Activated T-cell treated with anti-CD3 and anti-CD28 coated beads, Interleukin-2, amount 50 U/mL, for 24 hours (primary cell): Measurements from ENCODE around the gene RTN4R.
A peak's percentile ranks its signal among the peaks of the same experiment; 100 is the strongest.

ENCODE experiments used
- DNase-seq: peaks from one replicate; pipeline ENCODE4 v3.0.0-alpha.2; 2020
- H3K27ac Mint-ChIP-seq: 2 replicates; pipeline ENCODE4 v1.8.0; 2020; ENCODE audit warnings: mild to moderate bottlenecking, mixed read lengths
- H3K27me3 Mint-ChIP-seq: 2 replicates; pipeline ENCODE4 v1.8.0; 2020; ENCODE audit warnings: mixed read lengths
- H3K36me3 Mint-ChIP-seq: 2 replicates; pipeline ENCODE4 v1.8.0; 2020; ENCODE audit warnings: low read depth, mixed read lengths
- H3K4me1 Mint-ChIP-seq: 2 replicates; pipeline ENCODE4 v1.8.0; 2020; ENCODE audit warnings: low read depth, mixed read lengths
- H3K4me3 Mint-ChIP-seq: 2 replicates; pipeline ENCODE4 v1.8.0; 2020; ENCODE audit warnings: mild to moderate bottlenecking, moderate library complexity, mixed read lengths
- H3K9me3 Mint-ChIP-seq: 2 replicates; pipeline ENCODE4 v1.8.0; 2020; ENCODE audit warnings: mixed read lengths

RTN4R gene

DNA sequence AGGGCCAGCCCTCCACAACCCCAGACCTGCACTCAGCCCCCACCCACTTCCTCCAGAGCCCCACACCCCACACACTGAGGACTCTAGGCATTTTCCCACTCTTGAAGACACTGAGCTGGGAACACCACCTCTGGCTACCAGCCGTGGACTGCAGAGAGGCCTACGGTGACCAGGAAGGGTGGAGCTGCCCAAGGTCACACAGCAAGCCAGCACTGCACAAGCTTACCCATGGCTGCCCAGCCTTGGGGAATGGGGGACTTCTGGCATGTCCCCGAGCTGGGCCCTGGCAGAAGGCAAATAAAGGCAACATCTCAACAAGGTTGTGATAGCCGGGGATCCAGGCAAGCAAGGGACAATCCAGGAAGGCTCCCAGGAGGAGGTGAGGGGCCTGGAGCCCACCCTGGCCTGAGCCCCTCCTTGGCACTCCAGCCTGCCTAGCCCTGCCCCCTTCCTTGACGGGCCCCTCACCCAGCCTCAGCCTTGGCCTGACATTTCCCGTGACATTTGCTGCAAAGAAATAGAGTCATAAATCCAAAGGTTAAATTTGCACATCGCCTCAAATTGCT lies 5.5 kb downstream of the RTN4R start:
- Mint-ChIP-seq H3K4me3 (no peak overlapping the region), H3K27ac (no peak overlapping the region), H3K36me3 (no peaks in the 10 kb centered on the region), H3K27me3 (peaks cover 6% of the 10 kb centered on the region), H3K4me1 (peaks cover 3% of the 10 kb centered on the region), H3K9me3 (no peaks in the 10 kb centered on the region)
- DNase-seq: no peak

DNA sequence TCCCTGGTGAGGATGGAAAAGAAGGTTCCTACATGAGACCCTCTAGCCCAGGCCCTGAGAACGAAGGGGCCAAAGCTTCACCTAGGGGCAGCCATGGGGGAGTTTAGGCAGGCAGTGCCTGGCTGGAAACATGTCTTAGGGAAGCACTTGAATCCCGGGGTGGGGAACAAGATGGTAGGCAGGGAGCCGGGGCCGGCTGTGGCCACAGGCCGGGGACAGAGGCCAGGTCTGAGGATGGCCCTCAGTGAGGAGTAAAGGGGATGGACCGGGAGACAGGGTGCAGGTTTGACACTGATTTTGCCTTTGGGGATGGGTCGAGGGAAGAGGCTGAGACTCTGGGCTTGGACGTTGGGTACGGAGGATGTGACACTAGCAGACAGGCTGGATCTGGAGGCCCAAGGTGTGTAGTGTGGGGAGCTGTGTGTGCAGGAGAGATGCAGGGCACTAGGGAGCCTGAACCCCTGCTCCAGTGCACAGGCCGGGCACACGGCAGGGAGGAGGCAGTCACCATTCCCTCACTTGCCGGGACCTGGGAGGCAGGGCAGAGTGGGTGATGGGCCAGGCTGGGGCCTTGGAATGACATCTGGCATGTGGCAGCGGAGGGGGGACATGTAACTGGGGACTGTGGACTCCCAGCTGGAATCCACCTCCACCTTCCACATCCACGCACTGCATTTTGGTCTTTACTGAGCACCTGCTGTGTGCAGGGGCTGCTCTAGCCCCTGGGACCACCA lies 6.1 kb downstream of the RTN4R start:
- no peak for DNase-seq
- Mint-ChIP-seq H3K36me3 (no peaks in the 10 kb centered on the region), H3K27me3 (peaks cover 6% of the 10 kb centered on the region), H3K4me3 (no peak overlapping the region), H3K4me1 (peaks cover 3% of the 10 kb centered on the region), H3K9me3 (no peaks in the 10 kb centered on the region), H3K27ac (no peak overlapping the region)

- Mint-ChIP-seq H3K4me1 (no peaks in the 10 kb centered on the region), H3K36me3 (no peaks in the 10 kb centered on the region), H3K9me3 (no peaks in the 10 kb centered on the region), H3K27ac (no peak overlapping the region), H3K4me3 (no peak overlapping the region), H3K27me3 (no peaks in the 10 kb centered on the region)
- no peak for DNase-seq
These were observed 7.9 kb downstream of the RTN4R start for GRCh38 chr22:20260071-20260765.

GRCh38 chr22:20259327-20259688 lies 8.8 kb downstream of the RTN4R start:
- no peak for DNase-seq
- H3K36me3 Mint-ChIP-seq: no peaks in the 10 kb centered on the region
- no peaks in the 10 kb centered on the region for H3K27me3 Mint-ChIP-seq
- H3K4me3 Mint-ChIP-seq: no peak overlapping the region
- H3K27ac Mint-ChIP-seq: no peak overlapping the region
- peaks cover 7% of the 10 kb centered on the region for H3K4me1 Mint-ChIP-seq
- no peaks in the 10 kb centered on the region for H3K9me3 Mint-ChIP-seq

GRCh38 chr22:20258584-20259326 lies 9.4 kb downstream of the RTN4R start:
- H3K4me3 Mint-ChIP-seq: no peak overlapping the region
- no peak overlapping the region for H3K27ac Mint-ChIP-seq
- no peak for DNase-seq
- H3K9me3 Mint-ChIP-seq: no peaks in the 10 kb centered on the region
- peaks cover 8% of the 10 kb centered on the region for H3K4me1 Mint-ChIP-seq
- no peaks in the 10 kb centered on the region for H3K27me3 Mint-ChIP-seq
- no peaks in the 10 kb centered on the region for H3K36me3 Mint-ChIP-seq

DNA sequence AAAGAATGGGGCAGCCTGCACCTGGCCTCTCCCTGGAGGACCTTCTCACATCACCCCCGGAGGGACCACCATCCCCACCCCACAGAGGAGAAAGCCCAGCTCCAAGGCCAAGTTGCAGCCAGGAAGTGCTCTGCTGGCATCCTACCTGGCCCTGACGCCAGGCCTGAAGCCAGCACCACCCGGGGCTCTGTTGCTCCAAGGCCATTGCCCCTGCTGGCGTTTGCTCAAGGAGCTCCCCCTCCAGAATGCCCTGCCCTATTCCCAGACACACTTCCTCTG lies 10.2 kb downstream of the RTN4R start:
- Mint-ChIP-seq H3K27ac (no peak overlapping the region), H3K9me3 (no peaks in the 10 kb centered on the region), H3K27me3 (no peaks in the 10 kb centered on the region), H3K36me3 (no peaks in the 10 kb centered on the region), H3K4me1 (peaks cover 8% of the 10 kb centered on the region), H3K4me3 (no peak overlapping the region)
- no peak for DNase-seq

DNA sequence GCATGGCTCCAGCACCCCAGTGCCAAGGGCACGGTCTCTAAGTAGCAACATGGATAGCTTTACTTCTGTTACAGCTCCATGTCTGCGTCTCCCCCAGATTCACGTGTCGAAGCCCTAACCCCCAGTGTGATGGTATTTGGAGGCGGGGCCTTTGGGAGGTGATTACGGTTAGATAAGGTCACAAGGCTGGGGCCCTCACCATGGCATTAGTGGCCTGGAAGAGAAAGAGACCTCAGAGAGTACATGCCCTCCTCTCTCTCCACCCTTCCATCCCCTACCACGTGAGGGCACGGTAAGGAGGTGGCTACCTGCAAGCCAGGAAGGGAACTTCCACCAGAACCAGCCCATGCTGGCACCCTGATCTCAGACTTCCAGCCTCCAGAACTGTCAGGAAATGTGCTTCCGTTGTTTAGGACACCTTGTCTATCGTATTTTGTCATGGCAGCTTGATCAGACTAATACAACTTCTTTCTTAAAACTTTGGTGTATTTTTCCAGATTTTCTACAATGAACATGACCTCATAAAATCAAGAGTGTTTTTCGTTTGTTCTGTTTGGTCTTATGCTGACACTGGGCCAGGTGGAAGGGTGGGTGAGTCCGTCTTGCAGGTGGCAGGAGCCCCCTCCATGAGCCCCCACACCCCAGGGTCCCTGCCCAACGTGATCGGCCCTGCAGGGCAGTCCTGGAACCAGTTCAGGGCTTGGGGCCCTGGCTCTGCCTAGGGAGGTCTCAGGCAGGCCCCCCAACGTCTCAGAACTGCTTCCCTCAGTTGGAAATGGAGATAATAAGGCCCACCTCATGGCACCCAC lies 10.7 kb downstream of the RTN4R start:
- Mint-ChIP-seq H3K4me3 (no peak overlapping the region), H3K9me3 (no peaks in the 10 kb centered on the region), H3K27ac (no peak overlapping the region), H3K36me3 (no peaks in the 10 kb centered on the region), H3K27me3 (no peaks in the 10 kb centered on the region), H3K4me1 (peaks cover 8% of the 10 kb centered on the region)
- no peak for DNase-seq

DNA sequence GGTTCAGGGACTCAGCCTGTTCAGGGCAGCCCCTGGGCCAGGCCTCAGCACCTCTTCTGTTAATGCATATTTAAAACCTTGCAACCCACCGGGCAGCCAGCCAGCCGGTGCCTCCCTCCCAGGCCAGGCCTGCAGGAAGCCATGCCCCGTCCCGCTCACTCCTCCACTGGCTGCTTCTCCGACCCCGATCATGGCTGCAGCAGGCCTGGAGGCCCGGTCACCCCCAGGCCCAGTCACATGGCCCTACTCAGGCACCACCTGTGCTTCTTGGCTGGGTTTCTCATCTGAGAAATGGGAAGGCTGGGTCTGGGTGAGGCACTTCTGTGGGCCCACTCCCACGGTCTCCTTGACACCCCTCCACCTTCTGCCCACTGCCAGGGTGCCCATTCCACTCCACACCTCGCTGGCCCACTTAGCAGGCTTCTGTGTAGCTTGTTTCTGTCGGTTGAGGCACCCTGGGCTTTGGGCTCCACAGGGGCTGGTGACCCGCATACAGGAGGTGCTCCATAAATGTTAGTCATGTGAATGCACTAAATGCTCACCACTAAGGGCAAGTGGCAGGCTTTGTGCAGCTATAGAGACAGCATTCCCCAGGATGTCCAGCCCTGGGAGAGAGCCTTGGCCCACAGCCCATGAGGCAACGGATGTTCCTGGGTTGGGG lies 11.4 kb downstream of the RTN4R start:
- DNase-seq: no peak
- Mint-ChIP-seq H3K4me3 (no peak overlapping the region), H3K36me3 (no peaks in the 10 kb centered on the region), H3K4me1 (peaks cover 8% of the 10 kb centered on the region), H3K9me3 (no peaks in the 10 kb centered on the region), H3K27me3 (no peaks in the 10 kb centered on the region), H3K27ac (no peak overlapping the region)

DNA sequence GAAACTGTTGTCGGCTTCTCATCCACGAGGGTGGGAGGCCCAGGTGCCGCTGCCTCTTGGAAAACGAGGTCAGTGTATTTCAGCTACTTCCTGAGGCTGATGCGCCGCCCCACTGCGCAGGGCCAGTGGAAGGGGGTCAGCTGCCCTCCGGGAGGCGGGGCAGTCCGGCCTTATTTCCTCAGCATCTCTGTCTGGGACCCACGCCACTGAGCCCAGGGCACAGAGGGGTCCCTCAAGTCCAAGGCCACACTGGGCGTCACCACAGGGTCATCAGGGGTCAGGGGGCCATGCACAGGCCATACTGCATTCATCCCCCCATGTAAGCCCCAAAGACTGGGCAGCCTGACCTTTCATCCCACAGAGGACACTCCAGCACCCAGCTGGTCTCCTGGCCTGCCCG lies 12.1 kb downstream of the RTN4R start:
- no peak overlapping the region for H3K4me3 Mint-ChIP-seq
- no peaks in the 10 kb centered on the region for H3K27me3 Mint-ChIP-seq
- no peaks in the 10 kb centered on the region for H3K36me3 Mint-ChIP-seq
- no peak overlapping the region for H3K27ac Mint-ChIP-seq
- no peak for DNase-seq
- no peaks in the 10 kb centered on the region for H3K9me3 Mint-ChIP-seq
- H3K4me1 Mint-ChIP-seq: peaks cover 8% of the 10 kb centered on the region

GRCh38 chr22:20254975-20255946 lies 12.9 kb downstream of the RTN4R start:
- no peak for DNase-seq
- Mint-ChIP-seq H3K27ac (peak overlapping the region; percentile 39), H3K9me3 (no peaks in the 10 kb centered on the region), H3K27me3 (no peaks in the 10 kb centered on the region), H3K4me1 (peaks cover 8% of the 10 kb centered on the region), H3K36me3 (no peaks in the 10 kb centered on the region), H3K4me3 (no peak overlapping the region)

DNA sequence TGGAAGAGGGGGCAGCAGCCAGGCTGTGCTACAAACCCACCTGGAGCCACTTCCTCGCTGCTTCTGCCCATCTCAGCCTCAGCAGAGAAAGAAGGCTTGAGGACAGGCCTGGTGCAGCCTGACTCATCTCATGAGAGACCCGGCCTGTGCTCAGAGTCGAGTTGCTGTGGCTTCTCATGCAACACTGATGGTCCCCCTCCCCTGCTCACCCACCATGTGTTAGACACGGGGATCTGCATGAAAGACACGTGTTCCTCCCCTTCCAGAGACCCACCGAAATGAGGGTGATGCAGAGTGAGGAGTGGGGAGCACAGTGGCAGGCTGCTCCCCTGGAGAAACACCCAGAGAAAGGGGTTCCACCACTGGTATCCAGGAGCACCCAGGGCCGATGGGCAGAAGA lies 15.0 kb downstream of the RTN4R start:
- peaks cover 8% of the 10 kb centered on the region for H3K4me1 Mint-ChIP-seq
- H3K4me3 Mint-ChIP-seq: no peak overlapping the region
- no peak for DNase-seq
- no peak overlapping the region for H3K27ac Mint-ChIP-seq
- no peaks in the 10 kb centered on the region for H3K27me3 Mint-ChIP-seq
- no peaks in the 10 kb centered on the region for H3K36me3 Mint-ChIP-seq
- no peaks in the 10 kb centered on the region for H3K9me3 Mint-ChIP-seq

DNA sequence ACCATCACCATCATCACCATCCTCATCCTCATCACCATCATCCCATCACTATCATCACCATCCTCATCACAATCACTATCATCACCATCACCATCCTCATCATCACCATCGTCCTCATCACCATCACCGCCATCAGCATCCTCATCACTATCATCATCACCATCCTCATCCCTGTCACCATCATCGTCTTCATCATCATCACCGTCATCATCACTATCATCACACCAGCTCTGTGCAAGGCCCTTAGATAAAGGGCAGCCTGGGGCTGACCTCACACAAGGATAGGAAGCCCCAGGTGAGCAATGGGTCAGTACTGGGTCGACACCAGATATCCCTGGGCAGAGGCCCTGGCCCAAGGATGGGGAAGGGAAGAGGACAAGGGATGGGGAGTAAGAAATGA lies 16.1 kb downstream of the RTN4R start:
- DNase-seq: no peak
- H3K36me3 Mint-ChIP-seq: no peaks in the 10 kb centered on the region
- H3K27me3 Mint-ChIP-seq: no peaks in the 10 kb centered on the region
- H3K4me1 Mint-ChIP-seq: peaks cover 8% of the 10 kb centered on the region
- no peak overlapping the region for H3K27ac Mint-ChIP-seq
- H3K9me3 Mint-ChIP-seq: no peaks in the 10 kb centered on the region
- H3K4me3 Mint-ChIP-seq: no peak overlapping the region

DNA sequence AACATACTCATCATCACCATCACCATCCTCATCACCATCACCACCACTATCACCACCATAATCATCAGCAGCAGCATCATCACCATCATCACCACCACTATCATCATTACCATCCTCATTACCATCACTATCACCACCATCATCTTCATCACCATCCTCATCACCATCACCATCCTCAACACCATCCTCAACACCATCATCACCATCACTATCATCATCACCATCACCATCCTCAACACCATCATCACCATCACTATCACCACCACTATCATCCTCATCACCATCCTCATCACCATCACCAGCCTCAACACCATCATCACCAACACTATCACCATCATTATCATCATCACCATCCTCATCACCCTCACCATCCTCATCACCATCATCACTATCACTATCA lies 16.6 kb downstream of the RTN4R start:
- Mint-ChIP-seq H3K9me3 (no peaks in the 10 kb centered on the region), H3K4me3 (no peak overlapping the region), H3K36me3 (no peaks in the 10 kb centered on the region), H3K27me3 (no peaks in the 10 kb centered on the region), H3K4me1 (peaks cover 8% of the 10 kb centered on the region), H3K27ac (no peak overlapping the region)
- no peak for DNase-seq
